ENCODE data around the gene PIGQ. TPM values are rescaled to one million over a fixed set of nuclear protein-coding genes. Genes with fewer than 3 reads are reported as not detected.

Gene PIGQ
- total and polyA plus RNA-seq, 2 of the 8 experiments (the other 6 are each of a cell fraction or from before 2014, with no cell fraction given): 36.0 to 49.2 TPM

GRCh38 chr16:615122-615521 is 45.4 kb downstream of the PIGQ start (continued):
- TF ChIP-seq, protein P1, sequence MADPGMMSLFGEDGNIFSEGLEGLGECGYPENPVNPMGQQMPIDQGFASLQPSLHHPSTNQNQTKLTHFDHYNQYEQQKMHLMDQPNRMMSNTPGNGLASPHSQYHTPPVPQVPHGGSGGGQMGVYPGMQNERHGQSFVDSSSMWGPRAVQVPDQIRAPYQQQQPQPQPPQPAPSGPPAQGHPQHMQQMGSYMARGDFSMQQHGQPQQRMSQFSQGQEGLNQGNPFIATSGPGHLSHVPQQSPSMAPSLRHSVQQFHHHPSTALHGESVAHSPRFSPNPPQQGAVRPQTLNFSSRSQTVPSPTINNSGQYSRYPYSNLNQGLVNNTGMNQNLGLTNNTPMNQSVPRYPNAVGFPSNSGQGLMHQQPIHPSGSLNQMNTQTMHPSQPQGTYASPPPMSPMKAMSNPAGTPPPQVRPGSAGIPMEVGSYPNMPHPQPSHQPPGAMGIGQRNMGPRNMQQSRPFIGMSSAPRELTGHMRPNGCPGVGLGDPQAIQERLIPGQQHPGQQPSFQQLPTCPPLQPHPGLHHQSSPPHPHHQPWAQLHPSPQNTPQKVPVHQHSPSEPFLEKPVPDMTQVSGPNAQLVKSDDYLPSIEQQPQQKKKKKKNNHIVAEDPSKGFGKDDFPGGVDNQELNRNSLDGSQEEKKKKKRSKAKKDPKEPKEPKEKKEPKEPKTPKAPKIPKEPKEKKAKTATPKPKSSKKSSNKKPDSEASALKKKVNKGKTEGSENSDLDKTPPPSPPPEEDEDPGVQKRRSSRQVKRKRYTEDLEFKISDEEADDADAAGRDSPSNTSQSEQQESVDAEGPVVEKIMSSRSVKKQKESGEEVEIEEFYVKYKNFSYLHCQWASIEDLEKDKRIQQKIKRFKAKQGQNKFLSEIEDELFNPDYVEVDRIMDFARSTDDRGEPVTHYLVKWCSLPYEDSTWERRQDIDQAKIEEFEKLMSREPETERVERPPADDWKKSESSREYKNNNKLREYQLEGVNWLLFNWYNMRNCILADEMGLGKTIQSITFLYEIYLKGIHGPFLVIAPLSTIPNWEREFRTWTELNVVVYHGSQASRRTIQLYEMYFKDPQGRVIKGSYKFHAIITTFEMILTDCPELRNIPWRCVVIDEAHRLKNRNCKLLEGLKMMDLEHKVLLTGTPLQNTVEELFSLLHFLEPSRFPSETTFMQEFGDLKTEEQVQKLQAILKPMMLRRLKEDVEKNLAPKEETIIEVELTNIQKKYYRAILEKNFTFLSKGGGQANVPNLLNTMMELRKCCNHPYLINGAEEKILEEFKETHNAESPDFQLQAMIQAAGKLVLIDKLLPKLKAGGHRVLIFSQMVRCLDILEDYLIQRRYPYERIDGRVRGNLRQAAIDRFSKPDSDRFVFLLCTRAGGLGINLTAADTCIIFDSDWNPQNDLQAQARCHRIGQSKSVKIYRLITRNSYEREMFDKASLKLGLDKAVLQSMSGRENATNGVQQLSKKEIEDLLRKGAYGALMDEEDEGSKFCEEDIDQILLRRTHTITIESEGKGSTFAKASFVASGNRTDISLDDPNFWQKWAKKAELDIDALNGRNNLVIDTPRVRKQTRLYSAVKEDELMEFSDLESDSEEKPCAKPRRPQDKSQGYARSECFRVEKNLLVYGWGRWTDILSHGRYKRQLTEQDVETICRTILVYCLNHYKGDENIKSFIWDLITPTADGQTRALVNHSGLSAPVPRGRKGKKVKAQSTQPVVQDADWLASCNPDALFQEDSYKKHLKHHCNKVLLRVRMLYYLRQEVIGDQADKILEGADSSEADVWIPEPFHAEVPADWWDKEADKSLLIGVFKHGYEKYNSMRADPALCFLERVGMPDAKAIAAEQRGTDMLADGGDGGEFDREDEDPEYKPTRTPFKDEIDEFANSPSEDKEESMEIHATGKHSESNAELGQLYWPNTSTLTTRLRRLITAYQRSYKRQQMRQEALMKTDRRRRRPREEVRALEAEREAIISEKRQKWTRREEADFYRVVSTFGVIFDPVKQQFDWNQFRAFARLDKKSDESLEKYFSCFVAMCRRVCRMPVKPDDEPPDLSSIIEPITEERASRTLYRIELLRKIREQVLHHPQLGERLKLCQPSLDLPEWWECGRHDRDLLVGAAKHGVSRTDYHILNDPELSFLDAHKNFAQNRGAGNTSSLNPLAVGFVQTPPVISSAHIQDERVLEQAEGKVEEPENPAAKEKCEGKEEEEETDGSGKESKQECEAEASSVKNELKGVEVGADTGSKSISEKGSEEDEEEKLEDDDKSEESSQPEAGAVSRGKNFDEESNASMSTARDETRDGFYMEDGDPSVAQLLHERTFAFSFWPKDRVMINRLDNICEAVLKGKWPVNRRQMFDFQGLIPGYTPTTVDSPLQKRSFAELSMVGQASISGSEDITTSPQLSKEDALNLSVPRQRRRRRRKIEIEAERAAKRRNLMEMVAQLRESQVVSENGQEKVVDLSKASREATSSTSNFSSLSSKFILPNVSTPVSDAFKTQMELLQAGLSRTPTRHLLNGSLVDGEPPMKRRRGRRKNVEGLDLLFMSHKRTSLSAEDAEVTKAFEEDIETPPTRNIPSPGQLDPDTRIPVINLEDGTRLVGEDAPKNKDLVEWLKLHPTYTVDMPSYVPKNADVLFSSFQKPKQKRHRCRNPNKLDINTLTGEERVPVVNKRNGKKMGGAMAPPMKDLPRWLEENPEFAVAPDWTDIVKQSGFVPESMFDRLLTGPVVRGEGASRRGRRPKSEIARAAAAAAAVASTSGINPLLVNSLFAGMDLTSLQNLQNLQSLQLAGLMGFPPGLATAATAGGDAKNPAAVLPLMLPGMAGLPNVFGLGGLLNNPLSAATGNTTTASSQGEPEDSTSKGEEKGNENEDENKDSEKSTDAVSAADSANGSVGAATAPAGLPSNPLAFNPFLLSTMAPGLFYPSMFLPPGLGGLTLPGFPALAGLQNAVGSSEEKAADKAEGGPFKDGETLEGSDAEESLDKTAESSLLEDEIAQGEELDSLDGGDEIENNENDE (IDR thresholded peaks at IDR 0.05; ENCODE audit: insufficient replicate concordance, low read length): no peak
- TF ChIP-seq JUND (IDR thresholded peaks at IDR 0.05; ENCODE audit: low read length) (no peak), SIX5 (IDR thresholded peaks at IDR 0.05; ENCODE audit: low read depth, low read length) (no peak), TBP (IDR thresholded peaks at IDR 0.05; ENCODE audit: low read depth, low read length) (no peak), JUN (IDR thresholded peaks at IDR 0.05; ENCODE audit: low read depth, low read length) (no peak), SUZ12 (IDR thresholded peaks at IDR 0.05; ENCODE audit: low read length) (no peak), TCF12 (IDR thresholded peaks at IDR 0.05; ENCODE audit: low read depth, low read length) (no peak), GTF2F1 (IDR thresholded peaks at IDR 0.05; ENCODE audit: borderline replicate concordance, low read depth, low read length) (no peak), KDM4A (IDR thresholded peaks at IDR 0.05; ENCODE audit: low read depth, low read length, severe bottlenecking) (no peak), SAP30 (IDR thresholded peaks at IDR 0.05; ENCODE audit: insufficient read depth, insufficient replicate concordance, low read length) (no peak), PHF8 (conservative IDR thresholded peaks at IDR 0.05; ENCODE audit: low read depth, low read length) (no peak), BACH1 (IDR thresholded peaks at IDR 0.05; ENCODE audit: low read length) (no peak), CREB1 (IDR thresholded peaks at IDR 0.05) (no peak)

Measured in H1 (cell line).